ENCODE results near the gene HSD17B7. TPM values are rescaled to one million over a fixed set of nuclear protein-coding genes. Genes with fewer than 3 reads are reported as not detected.

Gene HSD17B7
- total and polyA plus RNA-seq, 10 of the 15 experiments (the other 5 are each of a cell fraction or from before 2014, with no cell fraction given): 32.9 to 88.1 (median 36.3) TPM

DNA sequence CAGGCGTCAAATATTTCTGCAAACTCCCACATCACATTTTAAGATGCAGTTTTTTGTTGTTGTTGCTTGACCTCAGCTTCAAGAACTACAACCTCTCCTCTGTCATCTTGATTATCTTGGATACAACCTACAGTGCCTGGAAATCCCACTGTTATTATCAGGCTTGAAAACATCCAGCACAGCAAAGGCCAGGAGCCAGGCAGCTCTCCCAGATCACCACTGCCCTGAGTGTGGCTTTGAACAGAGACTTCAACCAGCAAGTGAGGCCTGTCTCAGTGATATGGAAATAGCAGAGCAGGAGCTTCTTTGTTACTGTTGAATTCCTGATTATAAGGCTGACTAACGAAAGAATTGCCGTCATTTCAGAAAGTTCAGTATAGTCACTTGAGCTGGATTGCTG, 42.0 kb downstream of the HSD17B7 start:
- Histone ChIP-seq H2AFZ (ENCODE audit: control insufficient read depth, low read depth, low read length) (no peak overlapping the region), H3K4me1 (ENCODE audit: control insufficient read depth, insufficient read depth, low read length) (peaks cover 20% of the 10 kb centered on the region), H3K27me3 (replicated peaks in 1 of 2; ENCODE audit: control insufficient read depth in 2 of 2, insufficient read depth in 2 of 2, low read length in 1 of 2) (no peaks in the 10 kb centered on the region), H3K4me2 (ENCODE audit: control insufficient read depth, insufficient read depth) (no peak overlapping the region), H3K4me3 (no peak overlapping the region), H3K27ac (ENCODE audit: control insufficient read depth, insufficient read depth) (no peak overlapping the region), H3K9me3 (replicated peaks; ENCODE audit: control insufficient read depth, insufficient read depth, low read length) (peaks cover 10% of the 10 kb centered on the region), H3K9ac (ENCODE audit: control insufficient read depth, insufficient read depth, low read length) (no peak overlapping the region), H3K79me2 (ENCODE audit: control insufficient read depth, insufficient read depth, low read length) (no peaks in the 10 kb centered on the region), H3K36me3 (ENCODE audit: control insufficient read depth in 2 of 2, insufficient read depth in 2 of 2, low read length in 1 of 2) (no peaks in the 10 kb centered on the region), H4K20me1 (ENCODE audit: control insufficient read depth, insufficient read depth) (no peaks in the 10 kb centered on the region)
- BruUV-seq (replicated peaks): no TSS peak
- RAD21 ChIA-PET (ENCODE audit: unreplicated experiment): no interaction called here
- POLR2A ChIA-PET: no interaction called here
- WGBS (ENCODE audit: insufficient coverage, insufficient replicate concordance, low lambda C conversion rate, missing lambda C conversion rate): 94% methylated on average over 3 of the region's 3 CpGs
- intact Hi-C loops (cut with micrococcal nuclease; ENCODE audit: unreplicated experiment) (no loop called here), in situ Hi-C loops (cut with MboI) (no loop called here)
- TF ChIP-seq POU2F2 (IDR thresholded peaks at IDR 0.05; ENCODE audit: borderline replicate concordance, low read depth, low read length): no peak
- TF ChIP-seq SIX5 (IDR thresholded peaks at IDR 0.05; ENCODE audit: low read depth, low read length, severe bottlenecking): no peak
- TF ChIP-seq STAT3 (IDR thresholded peaks at IDR 0.05; ENCODE audit: low read depth, low read length): no peak
- TF ChIP-seq, protein P1, sequence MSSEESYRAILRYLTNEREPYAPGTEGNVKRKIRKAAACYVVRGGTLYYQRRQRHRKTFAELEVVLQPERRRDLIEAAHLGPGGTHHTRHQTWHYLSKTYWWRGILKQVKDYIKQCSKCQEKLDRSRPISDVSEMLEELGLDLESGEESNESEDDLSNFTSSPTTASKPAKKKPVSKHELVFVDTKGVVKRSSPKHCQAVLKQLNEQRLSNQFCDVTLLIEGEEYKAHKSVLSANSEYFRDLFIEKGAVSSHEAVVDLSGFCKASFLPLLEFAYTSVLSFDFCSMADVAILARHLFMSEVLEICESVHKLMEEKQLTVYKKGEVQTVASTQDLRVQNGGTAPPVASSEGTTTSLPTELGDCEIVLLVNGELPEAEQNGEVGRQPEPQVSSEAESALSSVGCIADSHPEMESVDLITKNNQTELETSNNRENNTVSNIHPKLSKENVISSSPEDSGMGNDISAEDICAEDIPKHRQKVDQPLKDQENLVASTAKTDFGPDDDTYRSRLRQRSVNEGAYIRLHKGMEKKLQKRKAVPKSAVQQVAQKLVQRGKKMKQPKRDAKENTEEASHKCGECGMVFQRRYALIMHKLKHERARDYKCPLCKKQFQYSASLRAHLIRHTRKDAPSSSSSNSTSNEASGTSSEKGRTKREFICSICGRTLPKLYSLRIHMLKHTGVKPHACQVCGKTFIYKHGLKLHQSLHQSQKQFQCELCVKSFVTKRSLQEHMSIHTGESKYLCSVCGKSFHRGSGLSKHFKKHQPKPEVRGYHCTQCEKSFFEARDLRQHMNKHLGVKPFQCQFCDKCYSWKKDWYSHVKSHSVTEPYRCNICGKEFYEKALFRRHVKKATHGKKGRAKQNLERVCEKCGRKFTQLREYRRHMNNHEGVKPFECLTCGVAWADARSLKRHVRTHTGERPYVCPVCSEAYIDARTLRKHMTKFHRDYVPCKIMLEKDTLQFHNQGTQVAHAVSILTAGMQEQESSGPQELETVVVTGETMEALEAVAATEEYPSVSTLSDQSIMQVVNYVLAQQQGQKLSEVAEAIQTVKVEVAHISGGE (CRISPR knock-in tag; IDR thresholded peaks at IDR 0.05): no peak
- TF ChIP-seq, protein P2, sequence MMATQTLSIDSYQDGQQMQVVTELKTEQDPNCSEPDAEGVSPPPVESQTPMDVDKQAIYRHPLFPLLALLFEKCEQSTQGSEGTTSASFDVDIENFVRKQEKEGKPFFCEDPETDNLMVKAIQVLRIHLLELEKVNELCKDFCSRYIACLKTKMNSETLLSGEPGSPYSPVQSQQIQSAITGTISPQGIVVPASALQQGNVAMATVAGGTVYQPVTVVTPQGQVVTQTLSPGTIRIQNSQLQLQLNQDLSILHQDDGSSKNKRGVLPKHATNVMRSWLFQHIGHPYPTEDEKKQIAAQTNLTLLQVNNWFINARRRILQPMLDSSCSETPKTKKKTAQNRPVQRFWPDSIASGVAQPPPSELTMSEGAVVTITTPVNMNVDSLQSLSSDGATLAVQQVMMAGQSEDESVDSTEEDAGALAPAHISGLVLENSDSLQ (IDR thresholded peaks at IDR 0.05): no peak
- TF ChIP-seq, protein P3, sequence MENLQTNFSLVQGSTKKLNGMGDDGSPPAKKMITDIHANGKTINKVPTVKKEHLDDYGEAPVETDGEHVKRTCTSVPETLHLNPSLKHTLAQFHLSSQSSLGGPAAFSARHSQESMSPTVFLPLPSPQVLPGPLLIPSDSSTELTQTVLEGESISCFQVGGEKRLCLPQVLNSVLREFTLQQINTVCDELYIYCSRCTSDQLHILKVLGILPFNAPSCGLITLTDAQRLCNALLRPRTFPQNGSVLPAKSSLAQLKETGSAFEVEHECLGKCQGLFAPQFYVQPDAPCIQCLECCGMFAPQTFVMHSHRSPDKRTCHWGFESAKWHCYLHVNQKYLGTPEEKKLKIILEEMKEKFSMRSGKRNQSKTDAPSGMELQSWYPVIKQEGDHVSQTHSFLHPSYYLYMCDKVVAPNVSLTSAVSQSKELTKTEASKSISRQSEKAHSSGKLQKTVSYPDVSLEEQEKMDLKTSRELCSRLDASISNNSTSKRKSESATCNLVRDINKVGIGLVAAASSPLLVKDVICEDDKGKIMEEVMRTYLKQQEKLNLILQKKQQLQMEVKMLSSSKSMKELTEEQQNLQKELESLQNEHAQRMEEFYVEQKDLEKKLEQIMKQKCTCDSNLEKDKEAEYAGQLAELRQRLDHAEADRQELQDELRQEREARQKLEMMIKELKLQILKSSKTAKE (IDR thresholded peaks at IDR 0.05; ENCODE audit: low read depth, poor library complexity, severe bottlenecking): no peak
- TF ChIP-seq SMAD5 (IDR thresholded peaks at IDR 0.05; ENCODE audit: low read depth): no peak
- TF ChIP-seq TCF3 (IDR thresholded peaks at IDR 0.05; ENCODE audit: borderline replicate concordance, insufficient read depth, low read depth, low read length): no peak
- no peak for TF ChIP-seq RAD51 (IDR thresholded peaks at IDR 0.05)
- TF ChIP-seq, protein P4, sequence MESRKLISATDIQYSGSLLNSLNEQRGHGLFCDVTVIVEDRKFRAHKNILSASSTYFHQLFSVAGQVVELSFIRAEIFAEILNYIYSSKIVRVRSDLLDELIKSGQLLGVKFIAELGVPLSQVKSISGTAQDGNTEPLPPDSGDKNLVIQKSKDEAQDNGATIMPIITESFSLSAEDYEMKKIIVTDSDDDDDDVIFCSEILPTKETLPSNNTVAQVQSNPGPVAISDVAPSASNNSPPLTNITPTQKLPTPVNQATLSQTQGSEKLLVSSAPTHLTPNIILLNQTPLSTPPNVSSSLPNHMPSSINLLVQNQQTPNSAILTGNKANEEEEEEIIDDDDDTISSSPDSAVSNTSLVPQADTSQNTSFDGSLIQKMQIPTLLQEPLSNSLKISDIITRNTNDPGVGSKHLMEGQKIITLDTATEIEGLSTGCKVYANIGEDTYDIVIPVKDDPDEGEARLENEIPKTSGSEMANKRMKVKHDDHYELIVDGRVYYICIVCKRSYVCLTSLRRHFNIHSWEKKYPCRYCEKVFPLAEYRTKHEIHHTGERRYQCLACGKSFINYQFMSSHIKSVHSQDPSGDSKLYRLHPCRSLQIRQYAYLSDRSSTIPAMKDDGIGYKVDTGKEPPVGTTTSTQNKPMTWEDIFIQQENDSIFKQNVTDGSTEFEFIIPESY (IDR thresholded peaks at IDR 0.05): no peak
- TF ChIP-seq NBN (IDR thresholded peaks at IDR 0.05): no peak
- no peak for TF ChIP-seq EED (IDR thresholded peaks at IDR 0.05; ENCODE audit: low read depth)
- no peak for TF ChIP-seq IKZF2 (IDR thresholded peaks at IDR 0.05)
- no peak for TF ChIP-seq ASH2L (IDR thresholded peaks at IDR 0.05; ENCODE audit: borderline replicate concordance, low read depth)
- TF ChIP-seq BRCA1 (IDR thresholded peaks at IDR 0.05; ENCODE audit: low read depth, low read length): no peak
- TF ChIP-seq SUPT20H (IDR thresholded peaks at IDR 0.05; ENCODE audit: borderline replicate concordance, control insufficient read depth, low read depth, low read length): no peak
- CTCF ChIA-PET: no interaction called here
- SMC1A ChIA-PET (ENCODE audit: uncharacterized antibody, unreplicated experiment): interaction anchor here (1.1 to 1.3 kb wide), 2 partner anchors 47 to 82 kb away, joined by 3 read pairs; no protein-coding TSS in a partner anchor
- ATAC-seq (no peak), FAIRE-seq (no peak), DNase-seq (ENCODE audit: low read depth, low spot score) (no peak)

Measured in GM12878 (cell line).